GM23338 (cell line): ENCODE measurements around the gene CSTA. TPM values are rescaled to one million over a fixed set of nuclear protein-coding genes. Genes with fewer than 3 reads are reported as not detected.

Experiments used
- ATAC-seq: fragments of 200-7000 bp; cut with Tn5 transposase; 3 replicates; pipeline ENCODE4 v1.9.1; 2020
- DNase-seq: peaks from one replicate; pipeline ENCODE4 v3.0.0-alpha.2; 2015; ENCODE audit warnings: low spot score
- H2AFZ ChIP-seq: fragments of 200-600 bp; sonication (generic); 2 replicates; pipeline ENCODE4 v1.8.0; 2016; ENCODE audit warnings: antibody characterized with exemption, mild to moderate bottlenecking, moderate library complexity
- H3F3A ChIP-seq: fragments of 200-600 bp; sonication (generic); replicated peaks from 2 replicates; pipeline ENCODE4 v1.8.0; 2017; ENCODE audit warnings: antibody characterized with exemption, mixed run types, low read depth
- H3K27ac ChIP-seq: fragments of 200-600 bp; sonication (generic); 2 replicates; pipeline ENCODE4 v1.6.1; 2016; ENCODE audit warnings: low read depth
- H3K27me3 ChIP-seq: fragments of 200-600 bp; sonication (generic); 2 replicates; pipeline ENCODE4 v1.8.0; 2016; ENCODE audit warnings: mild to moderate bottlenecking, mixed run types, moderate library complexity; ENCODE audit not compliant: insufficient read depth
- H3K36me3 ChIP-seq: fragments of 200-600 bp; sonication (generic); 2 replicates; pipeline ENCODE4 v1.8.0; 2016; ENCODE audit warnings: mild to moderate bottlenecking; ENCODE audit not compliant: insufficient read depth
- H3K4me1 ChIP-seq: fragments of 200-600 bp; sonication (generic); 2 replicates; pipeline ENCODE4 v1.8.0; 2016; ENCODE audit warnings: mild to moderate bottlenecking, moderate library complexity; ENCODE audit not compliant: insufficient read depth
- H3K4me2 ChIP-seq: fragments of 200-600 bp; sonication (generic); 2 replicates; pipeline ENCODE4 v1.7.1; 2017; ENCODE audit warnings: mixed run types
- H3K4me3 ChIP-seq: fragments of 200-600 bp; sonication (generic); 2 replicates; pipeline ENCODE4 v1.6.1; 2016; ENCODE audit warnings: mixed run types
- H3K79me2 ChIP-seq: fragments of 200-600 bp; sonication (generic); replicated peaks from 2 replicates; pipeline ENCODE4 v1.8.0; 2017; ENCODE audit warnings: mild to moderate bottlenecking; ENCODE audit not compliant: insufficient read depth
- H3K9me2 ChIP-seq: fragments of 200-600 bp; sonication (generic); 2 replicates; pipeline ENCODE4 v1.8.0; 2017; ENCODE audit not compliant: insufficient read depth
- H4K20me1 ChIP-seq: fragments of 200-600 bp; sonication (generic); replicated peaks from 2 replicates; pipeline ENCODE4 v1.8.0; 2017; ENCODE audit warnings: mild to moderate bottlenecking; ENCODE audit not compliant: insufficient read depth
- H3K27ac Mint-ChIP-seq: 2 replicates; pipeline ENCODE4 v1.8.0; 2020; ENCODE audit warnings: inconsistent platforms, mild to moderate bottlenecking, moderate library complexity, mixed read lengths
- H3K27me3 Mint-ChIP-seq: 3 replicates; pipeline ENCODE4 v1.8.0; 2022; ENCODE audit warnings: low read depth, mild to moderate bottlenecking, moderate library complexity, mixed read lengths, inconsistent platforms; ENCODE audit not compliant: insufficient read depth, poor library complexity
- H3K36me3 Mint-ChIP-seq: 3 replicates; pipeline ENCODE4 v1.8.0; 2021; ENCODE audit warnings: low read depth, mild to moderate bottlenecking, inconsistent platforms, moderate library complexity, mixed read lengths
- H3K4me1 Mint-ChIP-seq: 3 replicates; pipeline ENCODE4 v1.8.0; 2020; ENCODE audit warnings: mild to moderate bottlenecking, inconsistent platforms, mixed read lengths
- H3K4me3 Mint-ChIP-seq: 3 replicates; pipeline ENCODE4 v1.8.0; 2021; ENCODE audit warnings: moderate library complexity, mild to moderate bottlenecking, inconsistent platforms, mixed read lengths
- H3K9me3 Mint-ChIP-seq: 3 replicates; pipeline ENCODE4 v1.8.0; 2020; ENCODE audit warnings: moderate library complexity, mild to moderate bottlenecking, inconsistent platforms, mixed read lengths
- CREB1 ChIP-seq: fragments of 250-450 bp; sonication (Bioruptor Pico); IDR thresholded peaks from 2 replicates; pipeline ENCODE4 v1.5.0; 2020; ENCODE audit warnings: low read depth, mild to moderate bottlenecking, moderate library complexity
- CTCF ChIP-seq, 2 experiments: fragments of 200-600 bp in 1 of 2; sonication (generic) in 1 of 2; conservative IDR thresholded peaks; 2 replicates each; pipeline versions ENCODE4 v1.5.1 to v1.6.1; 2016 to 2017; ENCODE audit warnings: antibody characterized with exemption in 2 of 2, low read depth in 2 of 2, mild to moderate bottlenecking in 2 of 2, moderate library complexity in 1 of 2
- EZH2 ChIP-seq: fragments of 200-600 bp; sonication (generic); IDR thresholded peaks from one replicate; pipeline ENCODE4 v1.8.0; 2017; ENCODE audit warnings: antibody characterized with exemption, mild to moderate bottlenecking, low read depth; ENCODE audit not compliant: unreplicated experiment
- STAT1 ChIP-seq: IDR thresholded peaks from one replicate; pipeline ENCODE4 v1.6.1; 2016; ENCODE audit warnings: antibody characterized with exemption; ENCODE audit not compliant: unreplicated experiment
- ZNF331 ChIP-seq: fragments of 250-450 bp; sonication (Bioruptor Pico); IDR thresholded peaks from 2 replicates; pipeline ENCODE4 v1.5.0; 2020; ENCODE audit warnings: low read depth, mild to moderate bottlenecking, moderate library complexity
- ZNF462 ChIP-seq: fragments of 250-450 bp; sonication (Bioruptor Pico); IDR thresholded peaks from 2 replicates; pipeline ENCODE4 v1.5.0; 2020; ENCODE audit warnings: mild to moderate bottlenecking, moderate library complexity
- polyA plus RNA-seq: library from polyadenylated mRNA; unstranded; fragments of >200 nt; fragmentation: Nextera tagmentation; extraction: Ambion mirVana; gene quantifications from 2 replicates; pipeline ENCODE4 v1.2.1, GENCODE V29; 2016
- total RNA-seq: library from RNA; depleted of rRNA; stranded (reverse); fragments of >200 nt; shearing (Covaris generic); gene quantifications from 2 replicates; pipeline ENCODE4 v1.2.3, GENCODE V29; 2014
- TF ChIP-seq, protein P1 (sequence below): IDR thresholded peaks from 2 replicates; pipeline ENCODE4 v1.6.1; 2016; ENCODE audit warnings: antibody characterized with exemption

CSTA gene
- total and polyA plus RNA-seq, 2 experiments from 2014 or later = 1.4 TPM; not detected in 1

GRCh38 chr3:122299215-122299614 is 25.8 kb upstream of the CSTA start:
- Histone ChIP-seq H3F3A (no peaks in the 10 kb centered on the region), H4K20me1 (no peaks in the 10 kb centered on the region), H3K4me2 (no peak overlapping the region), H3K9me2 (no peaks in the 10 kb centered on the region), H3K79me2 (no peaks in the 10 kb centered on the region), H3K27ac (no peak overlapping the region), H3K4me3 (no peak overlapping the region), H3K4me1 (no peaks in the 10 kb centered on the region), H3K36me3 (no peaks in the 10 kb centered on the region), H2AFZ (no peak overlapping the region), H3K27me3 (no peaks in the 10 kb centered on the region)
- Mint-ChIP-seq H3K9me3 (no peaks in the 10 kb centered on the region; the same call in 2 of the 3 replicates), H3K27me3 (no peaks in the 10 kb centered on the region), H3K4me3 (no peak overlapping the region), H3K27ac (no peak overlapping the region), H3K4me1 (no peaks in the 10 kb centered on the region), H3K36me3 (no peaks in the 10 kb centered on the region)
- no peak for DNase-seq
- TF ChIP-seq EZH2 = no peak
- TF ChIP-seq ZNF462 (CRISPR knock-in tag) = no peak
- TF ChIP-seq, protein P1, sequence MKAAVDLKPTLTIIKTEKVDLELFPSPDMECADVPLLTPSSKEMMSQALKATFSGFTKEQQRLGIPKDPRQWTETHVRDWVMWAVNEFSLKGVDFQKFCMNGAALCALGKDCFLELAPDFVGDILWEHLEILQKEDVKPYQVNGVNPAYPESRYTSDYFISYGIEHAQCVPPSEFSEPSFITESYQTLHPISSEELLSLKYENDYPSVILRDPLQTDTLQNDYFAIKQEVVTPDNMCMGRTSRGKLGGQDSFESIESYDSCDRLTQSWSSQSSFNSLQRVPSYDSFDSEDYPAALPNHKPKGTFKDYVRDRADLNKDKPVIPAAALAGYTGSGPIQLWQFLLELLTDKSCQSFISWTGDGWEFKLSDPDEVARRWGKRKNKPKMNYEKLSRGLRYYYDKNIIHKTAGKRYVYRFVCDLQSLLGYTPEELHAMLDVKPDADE = no peak
- TF ChIP-seq STAT1 = no peak
- ATAC-seq = no peak

- Mint-ChIP-seq H3K9me3 (no peaks in the 10 kb centered on the region; the same call in 2 of the 3 replicates), H3K27ac (no peak overlapping the region), H3K36me3 (no peaks in the 10 kb centered on the region), H3K27me3 (no peaks in the 10 kb centered on the region), H3K4me3 (no peak overlapping the region), H3K4me1 (no peaks in the 10 kb centered on the region)
- no peak overlapping the region for H3K4me3 ChIP-seq
- H4K20me1 ChIP-seq = no peaks in the 10 kb centered on the region
- no peaks in the 10 kb centered on the region for H3K27me3 ChIP-seq
- H3K4me2 ChIP-seq = no peak overlapping the region
- H3K36me3 ChIP-seq = no peaks in the 10 kb centered on the region
- H3K27ac ChIP-seq = no peak overlapping the region
- DNase-seq = peak; percentile 75
- H3K4me1 ChIP-seq = no peaks in the 10 kb centered on the region
- H3K79me2 ChIP-seq = no peaks in the 10 kb centered on the region
- ATAC-seq = peak; percentile 60
- no peak overlapping the region for H2AFZ ChIP-seq
- no peaks in the 10 kb centered on the region for H3F3A ChIP-seq
- no peaks in the 10 kb centered on the region for H3K9me2 ChIP-seq
- no peak for TF ChIP-seq CREB1 (CRISPR knock-in tag)
- TF ChIP-seq EZH2 = no peak
- TF ChIP-seq ZNF331 (CRISPR knock-in tag) = no peak
- TF ChIP-seq CTCF (conservative IDR thresholded peaks at IDR 0.05; ENCODE audit: low read depth in 2 of 2) = peak; percentile 73
These were observed 25.1 kb upstream of the CSTA start for GRCh38 chr3:122299872-122300460.
